Dermis microvascular lymphatic vessel endothelial cell (primary cell): ENCODE results near the gene CDY2B. TPM values are rescaled to one million over a fixed set of nuclear protein-coding genes. Genes with fewer than 3 reads are reported as not detected.
"Not testable (repeated sequence)": the region's sequence is repeated elsewhere in the genome, so short reads cannot be mapped to it uniquely, and the experiment has no call there.

Experiments
- DNase-seq, 2 donors: peaks; one replicate each; pipeline versions ENCODE4 v3.0.0 to v3.0.0-alpha.2; 2010; ENCODE audit warnings: low read depth in 2 of 2
- total RNA-seq: library from RNA; depleted of rRNA; stranded (reverse); fragments of >200 nt; gene quantifications from 2 replicates; pipeline ENCODE4 v1.2.1, GENCODE V29; 2014

CDY2B gene, protein sequence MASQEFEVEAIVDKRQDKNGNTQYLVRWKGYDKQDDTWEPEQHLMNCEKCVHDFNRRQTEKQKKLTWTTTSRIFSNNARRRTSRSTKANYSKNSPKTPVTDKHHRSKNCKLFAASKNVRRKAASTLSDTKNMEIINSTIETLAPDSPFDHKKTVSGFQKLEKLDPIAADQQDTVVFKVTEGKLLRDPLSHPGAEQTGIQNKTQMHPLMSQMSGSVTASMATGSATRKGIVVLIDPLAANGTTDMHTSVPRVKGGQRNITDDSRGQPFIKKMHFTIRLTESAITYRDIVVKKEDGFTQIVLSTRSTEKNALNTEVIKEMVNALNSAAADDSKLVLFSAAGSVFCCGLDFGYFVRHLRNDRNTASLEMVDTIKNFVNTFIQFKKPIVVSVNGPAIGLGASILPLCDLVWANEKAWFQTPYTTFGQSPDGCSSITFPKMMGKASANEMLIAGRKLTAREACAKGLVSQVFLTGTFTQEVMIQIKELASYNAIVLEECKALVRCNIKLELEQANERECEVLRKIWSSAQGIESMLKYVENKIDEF
- not detected in 2 replicates for total RNA-seq

DNA sequence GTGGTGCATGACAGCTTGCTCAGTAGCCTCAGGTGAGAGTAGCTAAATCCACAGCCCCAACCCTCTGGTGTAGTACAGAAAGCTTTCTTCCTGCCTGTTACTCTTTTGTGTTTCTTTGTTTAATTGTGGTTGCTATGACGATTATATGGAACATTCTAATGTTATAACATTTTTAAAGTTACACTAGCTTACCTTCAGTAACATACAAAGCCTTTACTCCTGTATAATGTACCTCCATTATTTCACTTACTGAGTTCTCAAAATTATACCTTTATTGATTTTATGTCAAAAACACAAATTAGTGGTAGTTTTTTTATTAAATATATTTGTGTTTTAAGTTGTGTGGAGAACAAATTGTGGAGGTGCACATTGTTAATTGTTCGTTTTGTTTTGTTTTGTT is at the start of gene CDY2B:
Gene CDY2B (minus strand): TSS at position 101 of the 400 bp plus-strand sequence. CDS start 328 bp downstream, outside the sequence.
- not testable (repeated sequence) for DNase-seq

DNA sequence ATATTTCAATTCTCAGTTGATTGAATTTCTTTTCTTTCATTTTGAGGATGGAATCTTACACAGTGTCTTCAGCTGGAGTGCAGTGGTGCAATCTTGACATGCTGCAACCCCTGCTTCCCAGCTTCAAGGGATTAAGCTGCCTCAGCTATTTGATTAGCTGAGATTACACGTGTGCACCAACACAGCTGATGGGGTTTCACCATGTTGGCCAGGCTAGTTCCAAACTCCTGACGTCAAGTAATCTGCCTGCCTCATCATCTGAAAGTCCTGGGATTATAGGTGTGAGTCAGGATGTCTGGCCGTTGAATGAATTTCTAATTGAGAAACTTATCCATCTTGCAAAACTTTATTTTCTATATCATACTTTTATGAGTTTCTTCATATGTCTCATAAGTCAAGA is 28.0 kb upstream of the CDY2B start:
- DNase-seq = not testable (repeated sequence)

DNA sequence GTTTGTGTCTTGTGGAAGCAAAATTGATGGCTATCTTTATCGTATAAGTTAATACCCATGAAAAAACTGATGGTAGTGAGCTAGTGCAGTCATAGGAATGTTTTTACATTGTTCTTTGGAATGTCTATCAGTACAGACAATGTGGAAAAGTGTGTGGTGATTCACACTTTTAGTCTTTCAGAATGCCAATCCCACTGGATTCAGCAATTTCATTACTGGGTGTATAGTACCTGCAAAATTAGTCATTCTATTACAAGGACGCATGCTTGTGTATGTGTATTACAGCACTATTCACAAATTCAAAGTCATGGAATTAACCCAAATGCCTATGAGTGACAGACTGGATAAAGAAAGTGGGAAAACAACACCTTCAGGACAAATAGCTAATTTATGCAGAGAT is 27.3 kb upstream of the CDY2B start:
- not testable (repeated sequence) for DNase-seq

DNA sequence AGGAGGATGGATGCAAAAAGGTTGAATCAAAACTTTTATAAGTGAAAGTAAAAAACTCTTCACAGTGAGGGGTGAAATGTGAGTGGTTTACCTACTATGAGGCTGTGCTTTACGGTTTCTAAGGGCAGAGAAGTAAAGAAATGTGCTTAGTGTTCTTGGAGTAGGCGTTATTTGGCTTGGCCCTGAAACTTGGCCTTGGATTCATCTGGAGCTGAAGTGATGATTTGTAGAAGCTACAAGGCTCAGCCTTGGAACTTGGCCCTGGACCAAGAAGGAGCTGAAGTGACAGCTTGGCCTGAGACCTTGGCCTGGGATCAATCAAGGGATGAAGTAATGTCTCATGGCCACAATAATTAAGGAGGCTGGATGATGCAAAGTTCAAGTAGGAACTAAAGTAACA is 1.7 kb upstream of the CDY2B start:
- DNase-seq = not testable (repeated sequence)

DNA sequence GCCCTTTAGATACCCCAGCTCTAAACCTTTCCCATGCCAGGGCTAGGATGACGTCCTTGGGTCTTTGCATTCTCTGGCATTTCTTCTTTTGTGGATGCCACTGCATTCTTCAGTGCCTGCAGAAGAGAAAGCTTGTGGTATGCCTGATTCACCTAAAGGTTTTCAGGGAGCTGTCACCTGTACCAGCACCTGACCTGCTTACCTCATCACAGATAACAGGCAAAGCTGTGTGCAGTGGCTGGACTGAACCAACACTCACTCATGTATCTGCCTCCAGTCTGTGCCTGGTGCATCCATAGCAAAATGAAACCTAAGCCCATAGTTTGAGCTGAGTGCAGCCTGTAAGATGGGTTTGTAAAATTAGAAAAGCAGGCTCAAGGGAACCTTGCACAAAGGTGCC is 3.3 kb downstream of the CDY2B start:
- not testable (repeated sequence) for DNase-seq

DNA sequence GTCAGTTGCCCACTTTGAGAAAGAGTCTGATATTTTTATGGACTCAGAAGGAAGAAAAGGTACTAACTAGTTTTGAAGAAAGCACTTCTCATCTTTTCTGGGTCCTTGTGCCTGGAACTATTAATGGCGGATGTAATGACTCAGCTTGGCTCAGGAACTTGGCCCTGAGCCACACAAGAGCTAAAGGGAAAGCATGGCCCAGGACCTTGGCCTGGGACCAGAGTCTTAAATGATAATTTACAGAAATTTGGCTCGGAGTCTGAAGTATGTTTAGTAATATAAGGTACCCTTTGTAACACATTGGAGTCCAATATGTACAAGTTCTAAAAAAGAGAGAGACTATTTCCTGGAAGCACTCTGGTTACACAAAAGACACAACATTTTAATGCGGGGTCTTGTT is 4.6 kb downstream of the CDY2B start:
- not testable (repeated sequence) for DNase-seq

DNA sequence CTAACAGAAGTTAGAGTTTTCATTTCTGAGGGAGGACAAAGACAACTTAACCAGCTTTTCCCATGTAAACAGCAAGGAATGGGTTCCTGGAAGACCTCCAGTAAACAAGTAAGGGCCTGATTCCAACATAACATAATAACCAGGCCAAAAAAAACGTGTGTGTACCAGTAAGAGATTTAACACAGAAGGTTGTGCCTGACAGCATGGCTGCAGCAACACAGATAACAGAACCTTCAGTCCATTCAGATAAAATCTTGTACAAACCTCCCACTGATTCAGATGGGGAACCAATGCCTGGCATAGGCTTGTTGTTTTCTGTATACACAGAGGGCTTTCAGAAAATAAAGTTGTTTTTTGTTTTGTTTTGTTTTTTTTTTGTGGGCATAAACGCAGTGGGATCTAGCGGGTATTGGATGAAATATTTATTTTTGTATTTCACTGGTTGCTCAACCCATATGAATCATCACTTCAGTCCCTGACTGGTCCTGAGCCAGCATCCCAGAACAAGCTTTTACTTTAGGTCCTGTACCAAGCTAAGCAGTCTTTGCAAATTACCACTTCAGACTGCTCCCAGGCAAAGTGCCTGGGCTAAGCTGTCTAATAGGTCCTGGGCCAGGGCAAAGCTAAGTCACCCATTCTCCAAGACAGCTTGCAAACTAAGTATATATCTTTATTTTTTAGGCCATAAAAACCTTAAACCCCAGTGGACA is 8.7 kb downstream of the CDY2B start:
- DNase-seq = not testable (repeated sequence)

DNA sequence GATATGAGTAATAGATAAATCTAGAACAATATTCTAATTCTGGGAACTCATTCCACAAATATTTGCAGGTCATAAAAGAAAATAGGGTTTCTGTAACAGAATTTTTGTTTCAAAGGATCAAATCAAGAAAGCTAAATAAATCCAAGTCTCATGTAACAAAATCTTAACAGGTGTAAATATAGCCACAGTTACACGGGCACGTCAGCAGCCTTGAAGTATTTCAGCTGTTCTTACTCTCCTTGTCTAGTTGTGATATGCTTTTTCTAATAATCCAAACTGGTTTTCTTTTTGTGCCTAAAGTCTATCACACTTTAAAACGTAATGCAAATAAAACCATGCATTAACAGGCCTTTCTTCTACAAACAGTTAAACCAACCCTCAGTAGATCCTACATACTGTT is 9.3 kb downstream of the CDY2B start:
- DNase-seq = not testable (repeated sequence)

DNA sequence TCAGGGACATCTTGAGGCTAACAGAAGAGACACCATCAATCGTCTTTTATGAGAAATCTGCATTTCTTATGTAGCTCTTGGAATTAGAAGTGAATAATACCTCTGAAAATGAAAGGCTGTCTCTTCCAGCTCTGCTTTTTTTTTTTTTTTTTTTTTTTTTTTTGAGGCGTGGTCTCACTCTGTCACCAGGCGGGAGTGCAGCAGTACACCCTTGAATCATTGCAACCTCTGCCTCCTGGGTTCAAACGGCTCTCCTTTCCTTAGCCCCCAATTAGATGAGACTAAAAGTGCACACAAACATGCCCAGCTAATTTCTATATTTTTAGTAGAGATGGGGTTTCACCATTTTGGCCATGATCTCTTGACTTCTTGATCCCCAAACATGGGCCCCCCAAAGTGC is 12.2 kb downstream of the CDY2B start:
- DNase-seq = not testable (repeated sequence)

DNA sequence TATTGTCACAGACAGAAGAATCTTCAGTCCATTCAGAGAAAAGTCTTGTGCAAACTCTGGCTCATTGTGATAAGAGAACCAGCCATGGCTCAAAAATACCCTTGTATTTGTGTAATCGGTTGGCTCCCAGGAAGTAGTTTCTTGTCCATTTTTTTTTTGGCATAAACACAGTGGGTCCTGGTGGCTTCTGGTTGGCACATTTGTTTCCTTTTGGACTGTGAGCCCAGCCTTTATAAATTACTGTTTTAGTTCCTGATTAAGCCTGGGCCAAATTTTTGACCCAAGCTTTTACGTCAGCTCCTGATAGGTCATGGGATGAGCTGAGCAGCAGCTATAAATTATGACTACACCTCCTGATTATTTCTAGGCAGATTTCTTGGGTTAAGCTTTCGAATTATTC is 19.4 kb downstream of the CDY2B start:
- DNase-seq = not testable (repeated sequence)

DNA sequence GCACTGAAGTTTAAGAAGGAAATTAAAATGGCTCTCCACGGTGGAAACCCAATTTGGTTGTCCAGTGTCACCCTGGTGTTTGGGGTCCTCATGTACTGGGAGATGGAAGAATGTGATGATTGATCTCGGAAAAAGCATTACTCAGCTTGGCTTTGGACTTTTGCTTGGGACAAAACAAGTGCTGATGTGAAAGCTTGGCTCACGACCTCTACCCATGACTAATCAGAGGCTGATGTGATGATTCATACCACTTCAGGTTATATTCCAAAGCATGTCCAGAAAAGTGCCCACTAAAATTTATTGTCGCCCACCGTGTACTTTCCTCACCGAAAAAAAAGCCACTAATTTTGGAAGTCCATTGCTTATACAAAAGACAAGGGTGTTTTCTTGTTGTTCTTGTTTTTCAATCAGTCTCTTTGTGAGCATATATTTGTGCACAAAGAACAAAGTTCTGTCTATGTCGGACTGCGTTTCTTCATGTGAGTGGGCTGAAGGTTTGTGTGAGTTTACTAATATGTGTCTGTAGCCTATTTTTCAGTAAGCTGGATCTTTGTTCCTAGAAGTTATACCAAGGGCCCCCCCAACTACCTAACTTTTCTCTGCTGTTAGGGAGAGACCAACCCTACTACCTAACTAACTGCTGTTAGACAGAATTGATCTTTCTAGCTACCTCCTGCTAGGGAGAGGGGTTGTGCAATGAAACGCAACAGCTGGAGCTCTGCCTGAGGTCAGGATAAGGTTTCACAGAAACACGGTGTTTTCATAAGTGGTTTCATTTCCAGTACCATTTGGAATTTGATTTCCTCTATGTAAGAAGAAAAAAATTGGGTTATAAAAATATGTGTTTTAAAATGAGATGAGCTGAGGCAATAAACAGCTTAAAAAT is 22.8 kb downstream of the CDY2B start:
- DNase-seq = not testable (repeated sequence)

DNA sequence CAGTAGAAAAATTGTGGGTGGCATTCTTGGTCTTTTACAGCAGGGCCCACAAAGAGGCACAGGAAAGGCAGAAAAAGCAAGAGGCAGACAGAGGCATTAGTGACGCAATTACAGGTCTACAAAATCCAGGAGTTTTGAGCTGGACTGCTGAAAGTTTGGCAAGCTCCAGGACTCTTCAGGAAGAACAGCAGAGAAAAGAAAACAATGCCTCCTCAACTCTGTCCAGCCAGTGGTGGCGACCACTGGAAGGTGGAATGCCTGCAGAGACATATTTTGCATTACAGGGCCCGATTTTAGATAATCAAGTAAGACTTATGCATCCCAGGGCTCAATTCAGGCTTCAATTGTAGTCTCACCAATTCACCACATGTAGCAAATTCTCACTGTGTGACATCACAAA is 23.5 kb downstream of the CDY2B start:
- not testable (repeated sequence) for DNase-seq

DNA sequence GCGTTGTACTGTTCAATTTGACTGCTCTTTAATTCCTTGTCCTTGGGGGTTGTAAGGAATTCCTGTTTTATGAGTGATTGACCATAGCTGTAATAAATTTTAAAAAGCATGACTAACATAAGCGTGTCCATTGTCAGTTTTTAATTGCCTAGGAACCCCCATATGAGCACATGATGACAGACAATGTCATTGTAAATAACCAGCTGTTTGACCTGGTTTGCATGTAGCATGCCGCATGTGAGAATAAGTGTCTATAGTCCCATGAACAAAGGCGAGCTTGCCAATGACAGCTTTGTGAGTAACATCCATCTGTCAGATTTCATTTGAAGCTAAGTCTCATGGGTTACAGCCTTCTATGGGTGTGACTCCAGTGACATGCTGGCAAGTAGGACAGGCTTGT is 30.9 kb downstream of the CDY2B start:
- not testable (repeated sequence) for DNase-seq

DNA sequence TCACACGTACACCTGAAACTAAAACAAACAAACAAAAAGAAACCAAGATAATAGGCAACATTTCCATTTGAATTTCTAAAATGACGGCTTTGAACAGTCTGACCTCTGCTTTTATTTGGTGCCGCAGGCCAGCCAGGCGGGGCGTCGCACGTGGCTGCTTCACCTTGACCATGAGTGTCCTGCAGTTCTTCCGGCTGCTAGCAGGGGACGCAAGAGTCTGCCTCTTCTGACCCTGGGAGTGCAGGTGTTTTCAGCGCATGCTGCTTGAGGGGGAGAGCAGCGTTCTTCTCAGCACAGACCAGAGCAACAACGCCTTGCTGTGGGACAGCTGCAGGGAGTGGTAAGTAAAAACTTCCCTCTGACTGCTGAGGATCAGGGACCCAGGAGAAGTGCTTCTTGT is 47.9 kb downstream of the CDY2B start:
- DNase-seq = not testable (repeated sequence)

Other genes starting within 250 kb of the CDY2B start
- gene CDY2A, start 145.6 kb upstream of the CDY2B start, total RNA-seq = not detected in 2 replicates